ENCODE results near the gene SH2D3A. TPM values are rescaled to one million over a fixed set of nuclear protein-coding genes. Genes with fewer than 3 reads are reported as not detected.
A peak's percentile ranks its signal among the peaks of the same experiment; 100 is the strongest.

SH2D3A gene
- total RNA-seq, 4 donors from 2014 or later: 14.1 to 27.4 (median 20.7) TPM

DNA sequence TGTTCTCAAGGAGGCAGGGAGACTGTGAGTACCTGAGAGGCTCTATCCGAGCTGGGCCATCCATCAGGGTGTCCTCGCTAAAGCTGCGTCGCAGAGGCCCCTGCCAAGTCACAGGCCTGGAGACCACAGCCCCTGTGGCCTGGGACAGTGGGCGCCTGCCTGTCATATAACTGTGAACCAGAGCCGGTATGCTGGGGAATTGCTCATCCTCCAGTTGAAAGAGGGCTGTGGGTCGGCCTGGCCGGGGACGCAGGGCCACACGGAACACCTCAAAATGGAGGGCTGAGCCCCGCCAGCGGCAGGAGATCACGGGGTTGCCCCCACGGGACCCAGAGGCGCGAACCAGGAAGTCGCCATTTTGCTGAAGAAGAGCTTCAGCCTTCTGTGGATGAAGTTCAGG is 6.6 kb downstream of the SH2D3A start:
- Histone ChIP-seq H3K27me3 (no peaks in the 10 kb centered on the region), H3K4me3 (replicated peaks in 1 of 3) (no peak overlapping the region), H3K36me3 (peaks cover 0 to 2% of the 10 kb centered on the region in 2 donors), H3K27ac (no peak overlapping the region), H3K4me1 (peaks cover 4% of the 10 kb centered on the region in 2 donors), H3K9me3 (no peaks in the 10 kb centered on the region)
- TF ChIP-seq CTCF (IDR thresholded peaks at IDR 0.05) (no peak), POLR2A (IDR thresholded peaks at IDR 0.05) (no peak)
- WGBS, 2 donors: 97 to 100% methylated on average over 7 to 15 of the region's 17 CpGs
- no peak for DNase-seq
- intact Hi-C loops (cut with DNase I): no loop called here

- TF ChIP-seq CTCF (IDR thresholded peaks at IDR 0.05) (no peak), POLR2A (IDR thresholded peaks at IDR 0.05) (no peak)
- WGBS, 2 donors: 95 to 98% methylated on average over 19 to 22 of the region's 23 CpGs
- no peak for DNase-seq
- intact Hi-C loops (cut with DNase I): no loop called here
- Histone ChIP-seq H3K27ac (no peak overlapping the region), H3K36me3 (peaks cover 21 to 29% of the 10 kb centered on the region in 2 donors), H3K9me3 (no peaks in the 10 kb centered on the region), H3K4me1 (no peaks in the 10 kb centered on the region), H3K4me3 (replicated peaks in 1 of 3) (no peak overlapping the region), H3K27me3 (no peaks in the 10 kb centered on the region)
Observed at GRCh38 chr19:6754653-6755463, 12.4 kb downstream of the SH2D3A start.

- TF ChIP-seq CTCF (IDR thresholded peaks at IDR 0.05) (no peak), POLR2A (IDR thresholded peaks at IDR 0.05) (no peak)
- Histone ChIP-seq H3K27ac (no peak overlapping the region), H3K9me3 (no peaks in the 10 kb centered on the region), H3K36me3 (peaks cover 28 to 36% of the 10 kb centered on the region in 2 donors), H3K4me3 (replicated peaks in 1 of 3) (no peak overlapping the region), H3K27me3 (no peaks in the 10 kb centered on the region), H3K4me1 (no peaks in the 10 kb centered on the region)
- no peak for DNase-seq
- intact Hi-C loops (cut with DNase I): no loop called here
- 96 to 99% methylated on average over 21 to 22 of the region's 22 CpGs for WGBS, 2 donors
Observed at GRCh38 chr19:6754136-6754535, 13.1 kb downstream of the SH2D3A start.

DNA sequence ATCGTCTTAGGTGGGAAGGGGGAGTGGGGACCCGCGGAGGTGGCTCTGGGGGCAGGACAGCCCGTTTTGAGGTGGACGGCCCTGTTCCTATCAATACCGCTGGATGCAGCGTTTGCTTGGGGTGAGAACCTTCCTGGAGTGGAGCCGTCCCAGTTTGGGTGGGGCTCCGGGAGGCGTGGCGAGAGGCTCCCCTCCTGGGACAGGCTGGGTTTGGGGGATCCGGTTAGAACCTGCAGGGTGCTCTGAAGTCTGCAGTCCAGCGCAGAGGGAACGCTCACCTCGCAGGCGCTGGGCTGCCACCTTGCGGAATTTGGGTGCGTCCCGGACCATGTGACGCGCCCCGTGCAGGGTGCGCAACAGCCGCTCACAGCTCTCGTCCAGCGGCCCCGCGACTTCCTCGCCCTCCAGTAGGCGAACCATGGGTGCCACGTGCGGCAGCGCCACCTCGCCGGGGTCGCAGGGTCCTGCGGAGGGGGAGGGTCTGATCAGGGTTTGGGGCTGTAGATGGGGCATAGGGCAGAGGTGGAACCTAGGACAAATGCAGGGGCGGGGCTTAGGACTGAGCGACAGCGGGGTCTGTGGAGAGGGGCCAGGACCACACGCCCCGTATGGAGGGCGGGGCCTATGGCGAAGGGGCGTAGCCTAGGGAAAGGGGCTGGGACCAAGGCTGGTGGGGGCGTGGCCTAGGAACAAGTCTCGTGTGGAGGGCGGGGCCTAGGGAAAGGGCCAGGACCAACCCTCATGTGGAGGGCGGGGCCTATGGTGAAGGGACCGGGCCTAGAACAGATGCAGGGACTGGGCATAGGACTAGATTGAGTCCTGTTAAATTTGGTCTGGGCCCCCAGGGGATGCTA is 13.8 kb downstream of the SH2D3A start:
- WGBS, 2 donors: 17 to 39% methylated on average over 31 to 50 of the region's 50 CpGs
- Histone ChIP-seq H3K4me1 (no peaks in the 10 kb centered on the region), H3K36me3 (peaks cover 36 to 40% of the 10 kb centered on the region in 2 donors), H3K27ac (peak overlapping the region; percentile 28 to 61 (median 54)), H3K9me3 (no peaks in the 10 kb centered on the region), H3K4me3 (replicated peaks in 1 of 3) (peak overlapping the region in 1 of 3 donors; percentile 4), H3K27me3 (no peaks in the 10 kb centered on the region)
- intact Hi-C loops (cut with DNase I): no loop called here
- TF ChIP-seq POLR2A (IDR thresholded peaks at IDR 0.05) (no peak), CTCF (IDR thresholded peaks at IDR 0.05) (peak in 4 of 6 experiments; percentile 34 to 53 (median 46))
- peak; percentile 77 to 84 for DNase-seq

Measured in thyroid gland (tissue), 4 donors.